Mucosa of rectum (tissue), 2 donors: ENCODE data around the gene CAD.

Experiments used
- H3K27ac ChIP-seq, 2 donors: one replicate each; pipeline ENCODE4 v1.7.0; 2013; ENCODE audit warnings: inconsistent platforms in 2 of 2, low read depth in 2 of 2, low read length in 2 of 2
- H3K27me3 ChIP-seq, 2 donors: one replicate each; pipeline ENCODE4 v1.7.0; 2013; ENCODE audit warnings: low read length in 2 of 2; ENCODE audit not compliant: control insufficient read depth in 2 of 2, insufficient read depth in 2 of 2
- H3K36me3 ChIP-seq, 2 donors: one replicate each; pipeline ENCODE4 v1.7.0; 2013; ENCODE audit warnings: low read length in 2 of 2; ENCODE audit not compliant: control insufficient read depth in 2 of 2, insufficient read depth in 2 of 2
- H3K4me1 ChIP-seq, 2 donors: one replicate each; pipeline ENCODE4 v1.7.0; 2013; ENCODE audit warnings: low read length in 2 of 2, mild to moderate bottlenecking in 1 of 2; ENCODE audit not compliant: control insufficient read depth in 2 of 2, insufficient read depth in 2 of 2
- H3K4me3 ChIP-seq, 2 donors: one replicate each; pipeline ENCODE4 v1.7.0; 2013; ENCODE audit warnings: low read length in 2 of 2
- H3K9ac ChIP-seq, 2 donors: one replicate each; pipeline ENCODE4 v1.7.0; 2013; ENCODE audit warnings: low read length in 2 of 2, low read depth in 1 of 2, mild to moderate bottlenecking in 1 of 2
- H3K9me3 ChIP-seq, 2 donors: one replicate each; pipeline ENCODE4 v1.7.0; 2013; ENCODE audit warnings: low read length in 2 of 2; ENCODE audit not compliant: control insufficient read depth in 2 of 2
- donor health status: healthy.
- donor health status: Normal muscosa, but diverticular disease.

Gene CAD

GRCh38 chr2:27222407-27222806, 5.2 kb downstream of the CAD start:
- H3K9ac ChIP-seq, result no peak overlapping the region
- H3K4me1 ChIP-seq, result peaks cover 9% of the 10 kb centered on the region in 2 donors
- no peak overlapping the region for H3K4me3 ChIP-seq
- H3K27me3 ChIP-seq, result no peaks in the 10 kb centered on the region
- H3K27ac ChIP-seq, result no peak overlapping the region
- no peaks in the 10 kb centered on the region for H3K9me3 ChIP-seq
- H3K36me3 ChIP-seq, result peaks cover 48 to 55% of the 10 kb centered on the region in 2 donors

GRCh38 chr2:27223416-27223815, 6.2 kb downstream of the CAD start:
- Histone ChIP-seq H3K4me3 (no peak overlapping the region), H3K36me3 (peaks cover 52 to 62% of the 10 kb centered on the region in 2 donors), H3K27me3 (no peaks in the 10 kb centered on the region), H3K27ac (no peak overlapping the region), H3K9me3 (no peaks in the 10 kb centered on the region), H3K4me1 (no peaks in the 10 kb centered on the region), H3K9ac (no peak overlapping the region)

DNA sequence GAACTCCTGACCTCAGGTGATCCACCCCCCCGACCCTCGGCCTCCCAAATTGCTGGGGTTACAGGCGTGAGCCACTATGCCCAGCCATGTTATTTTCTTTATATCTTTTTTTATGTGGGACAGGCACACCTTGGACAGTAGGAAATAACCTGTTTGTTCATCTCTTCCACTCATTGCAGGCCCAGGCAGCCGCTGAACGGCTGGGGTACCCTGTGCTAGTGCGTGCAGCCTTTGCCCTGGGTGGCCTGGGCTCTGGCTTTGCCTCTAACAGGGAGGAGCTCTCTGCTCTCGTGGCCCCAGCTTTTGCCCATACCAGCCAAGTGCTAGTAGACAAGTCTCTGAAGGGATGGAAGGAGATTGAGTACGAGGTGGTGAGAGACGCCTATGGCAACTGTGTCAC, 8.4 kb downstream of the CAD start:
- no peak overlapping the region for H3K9ac ChIP-seq
- no peaks in the 10 kb centered on the region for H3K27me3 ChIP-seq
- no peaks in the 10 kb centered on the region for H3K9me3 ChIP-seq
- no peak overlapping the region for H3K4me3 ChIP-seq
- H3K36me3 ChIP-seq, result peaks cover 52 to 69% of the 10 kb centered on the region in 2 donors
- no peaks in the 10 kb centered on the region for H3K4me1 ChIP-seq
- no peak overlapping the region for H3K27ac ChIP-seq

GRCh38 chr2:27227501-27227900, 10.3 kb downstream of the CAD start:
- Histone ChIP-seq H3K4me1 (no peaks in the 10 kb centered on the region), H3K9ac (no peak overlapping the region), H3K36me3 (peaks cover 59 to 74% of the 10 kb centered on the region in 2 donors), H3K27me3 (no peaks in the 10 kb centered on the region), H3K9me3 (no peaks in the 10 kb centered on the region), H3K27ac (no peak overlapping the region), H3K4me3 (no peak overlapping the region)

GRCh38 chr2:27231921-27232320, 14.8 kb downstream of the CAD start:
- Histone ChIP-seq H3K27me3 (no peaks in the 10 kb centered on the region), H3K36me3 (peaks cover 55 to 78% of the 10 kb centered on the region in 2 donors)

DNA sequence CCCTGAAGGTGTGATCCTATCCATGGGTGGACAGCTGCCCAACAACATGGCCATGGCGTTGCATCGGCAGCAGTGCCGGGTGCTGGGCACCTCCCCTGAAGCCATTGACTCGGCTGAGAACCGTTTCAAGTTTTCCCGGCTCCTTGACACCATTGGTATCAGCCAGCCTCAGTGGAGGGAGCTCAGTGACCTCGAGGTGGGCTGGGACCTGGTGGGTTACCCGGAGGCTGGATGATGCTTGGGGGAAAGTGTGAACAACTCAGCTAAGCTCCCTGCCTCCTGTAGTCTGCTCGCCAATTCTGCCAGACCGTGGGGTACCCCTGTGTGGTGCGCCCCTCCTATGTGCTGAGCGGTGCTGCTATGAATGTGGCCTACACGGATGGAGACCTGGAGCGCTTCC, 16.2 kb downstream of the CAD start:
- Histone ChIP-seq H3K4me1 (no peaks in the 10 kb centered on the region), H3K4me3 (no peak overlapping the region), H3K9ac (no peak overlapping the region), H3K9me3 (no peaks in the 10 kb centered on the region), H3K27ac (no peak overlapping the region), H3K27me3 (no peaks in the 10 kb centered on the region), H3K36me3 (peaks cover 58 to 79% of the 10 kb centered on the region in 2 donors)

More at GRCh38 chr2:27231921-27232320, 14.8 kb downstream of the CAD start:
- Histone ChIP-seq H3K9ac (no peak overlapping the region), H3K4me1 (no peaks in the 10 kb centered on the region), H3K27ac (no peak overlapping the region), H3K9me3 (no peaks in the 10 kb centered on the region), H3K4me3 (no peak overlapping the region)

GRCh38 chr2:27236136-27236535, 19.0 kb downstream of the CAD start:
- Histone ChIP-seq H3K4me3 (no peak overlapping the region), H3K36me3 (peaks cover 82 to 92% of the 10 kb centered on the region in 2 donors), H3K9me3 (no peaks in the 10 kb centered on the region), H3K27ac (no peak overlapping the region), H3K27me3 (no peaks in the 10 kb centered on the region), H3K9ac (no peak overlapping the region), H3K4me1 (no peaks in the 10 kb centered on the region)

- Histone ChIP-seq H3K36me3 (peaks cover 83 to 91% of the 10 kb centered on the region in 2 donors), H3K4me3 (no peak overlapping the region), H3K9me3 (no peaks in the 10 kb centered on the region), H3K27ac (no peak overlapping the region), H3K27me3 (no peaks in the 10 kb centered on the region), H3K9ac (no peak overlapping the region), H3K4me1 (no peaks in the 10 kb centered on the region)
These were observed 19.5 kb downstream of the CAD start for GRCh38 chr2:27236626-27237025.

DNA sequence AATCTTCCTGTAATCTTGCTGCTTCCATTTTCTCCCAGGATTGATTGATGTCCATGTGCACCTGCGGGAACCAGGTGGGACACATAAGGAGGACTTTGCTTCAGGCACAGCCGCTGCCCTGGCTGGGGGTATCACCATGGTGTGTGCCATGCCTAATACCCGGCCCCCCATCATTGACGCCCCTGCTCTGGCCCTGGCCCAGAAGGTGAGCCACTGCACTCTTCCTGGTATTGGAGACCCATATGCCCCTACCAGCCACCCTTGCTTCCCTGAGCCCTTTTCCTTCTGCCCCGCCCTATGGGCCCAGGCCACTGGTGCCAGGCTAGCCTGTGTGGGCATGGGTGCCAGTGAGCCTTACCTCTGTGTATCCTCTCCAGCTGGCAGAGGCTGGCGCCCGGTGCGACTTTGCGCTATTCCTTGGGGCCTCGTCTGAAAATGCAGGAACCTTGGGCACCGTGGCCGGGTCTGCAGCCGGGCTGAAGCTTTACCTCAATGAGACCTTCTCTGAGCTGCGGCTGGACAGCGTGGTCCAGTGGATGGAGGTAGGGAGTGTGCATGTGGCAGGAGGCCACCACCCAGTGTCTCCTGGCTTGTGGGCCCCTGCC, 20.3 kb downstream of the CAD start:
- no peaks in the 10 kb centered on the region for H3K27me3 ChIP-seq
- H3K9ac ChIP-seq, result no peak overlapping the region
- no peak overlapping the region for H3K4me3 ChIP-seq
- peaks cover 83 to 90% of the 10 kb centered on the region in 2 donors for H3K36me3 ChIP-seq
- no peak overlapping the region for H3K27ac ChIP-seq
- no peaks in the 10 kb centered on the region for H3K9me3 ChIP-seq
- no peaks in the 10 kb centered on the region for H3K4me1 ChIP-seq

DNA sequence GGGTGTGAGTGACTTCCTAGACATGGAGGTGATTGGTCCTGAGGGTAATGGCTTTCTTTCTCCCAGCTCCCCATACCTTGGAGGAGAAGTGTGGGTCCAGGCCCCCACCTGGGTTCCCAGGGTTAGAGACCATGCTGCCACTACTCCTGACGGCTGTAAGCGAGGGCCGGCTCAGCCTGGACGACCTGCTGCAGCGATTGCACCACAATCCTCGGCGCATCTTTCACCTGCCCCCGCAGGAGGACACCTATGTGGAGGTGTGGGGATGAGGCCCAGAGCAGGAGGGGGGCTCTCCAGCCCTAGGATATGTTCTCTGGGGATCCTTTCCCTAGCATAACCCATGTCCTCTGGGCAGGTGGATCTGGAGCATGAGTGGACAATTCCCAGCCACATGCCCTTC, 21.8 kb downstream of the CAD start:
- Histone ChIP-seq H3K36me3 (peaks cover 81 to 89% of the 10 kb centered on the region in 2 donors), H3K4me1 (no peaks in the 10 kb centered on the region), H3K27me3 (no peaks in the 10 kb centered on the region), H3K9ac (no peak overlapping the region), H3K4me3 (no peak overlapping the region), H3K9me3 (no peaks in the 10 kb centered on the region), H3K27ac (no peak overlapping the region)
